GM12892 (cell line): ENCODE results near the gene DYNC1I1.

Experiments used
- DNase-seq: peaks from one replicate; pipeline ENCODE4 v3.0.0; 2011; ENCODE audit not compliant: insufficient read length
- FAIRE-seq: peaks from 2 replicates; lab custom pipeline; 2011; peaks lifted over from hg19 to GRCh38; lab: Jason Lieb, UNC
- POLR2A ChIP-seq: IDR thresholded peaks from 2 replicates; pipeline ENCODE4 v1.6.1; 2011; ENCODE audit warnings: low read depth, low read length, control low read depth
- POLR2AphosphoS5 ChIP-seq: IDR thresholded peaks from 2 replicates; pipeline ENCODE4 v1.6.1; 2011; ENCODE audit warnings: low read depth, low read length, control low read depth
- TAF1 ChIP-seq: IDR thresholded peaks from 2 replicates; pipeline ENCODE4 v1.6.1; 2011; ENCODE audit warnings: low read depth, mild to moderate bottlenecking, control low read depth, low read length, borderline replicate concordance

Gene DYNC1I1

GRCh38 chr7:95794917-95795515 is 22.7 kb downstream of the DYNC1I1 start:
- TF ChIP-seq TAF1 (no peak), POLR2A (no peak), POLR2AphosphoS5 (no peak)
- FAIRE-seq (no peak), DNase-seq (no peak)

DNA sequence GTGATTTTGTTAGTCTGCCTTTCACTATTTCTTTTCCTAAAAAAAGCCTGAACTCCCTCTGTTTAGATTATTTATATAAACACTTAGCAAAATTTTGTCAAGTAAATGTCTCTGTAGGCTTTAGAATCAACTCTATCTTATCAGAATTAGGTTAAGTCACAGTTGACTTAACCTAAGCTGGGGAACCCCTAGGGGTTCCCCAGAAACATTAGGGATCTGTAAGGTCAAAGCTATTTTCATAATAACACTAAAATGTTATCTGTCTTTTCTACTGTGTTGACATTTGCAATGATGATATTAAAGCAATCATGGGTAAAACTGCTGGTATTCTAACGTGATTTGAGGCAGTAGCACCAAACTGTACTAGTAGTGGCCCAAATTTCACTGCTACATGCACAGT is 24.3 kb downstream of the DYNC1I1 start:
- FAIRE-seq, result no peak

DNA sequence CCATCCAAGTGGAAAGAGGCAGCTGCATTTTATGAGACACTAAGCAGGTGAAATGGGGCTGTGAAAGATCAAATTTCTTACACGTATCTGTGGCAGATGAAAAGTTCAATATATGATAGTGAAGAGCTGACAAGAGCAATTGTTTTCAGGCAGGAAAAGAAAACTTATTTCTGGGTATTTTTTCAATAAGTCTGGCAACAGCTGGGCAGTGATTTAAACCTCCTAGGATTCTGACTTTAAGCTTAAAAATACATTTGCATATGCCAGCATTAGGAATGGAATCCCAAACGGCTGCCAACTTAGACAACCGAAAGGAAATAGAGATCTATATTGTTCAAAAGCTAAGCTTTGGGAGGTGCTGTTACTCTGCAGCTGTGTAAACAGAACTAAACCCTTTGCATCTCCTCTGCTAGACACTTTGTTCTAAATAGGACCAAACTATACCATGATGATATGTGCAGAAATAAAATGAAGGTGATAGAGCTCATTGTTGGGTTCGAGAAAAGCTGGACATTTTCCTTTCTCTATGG is 26.1 kb downstream of the DYNC1I1 start:
- FAIRE-seq, result no peak
- no peak for DNase-seq
- TF ChIP-seq POLR2AphosphoS5 (no peak), TAF1 (no peak)

More for the DNA sequence above, 24.3 kb downstream of the DYNC1I1 start:
- TF ChIP-seq POLR2A, result no peak
- TF ChIP-seq POLR2AphosphoS5, result no peak
- no peak for TF ChIP-seq TAF1
- DNase-seq, result no peak

DNA sequence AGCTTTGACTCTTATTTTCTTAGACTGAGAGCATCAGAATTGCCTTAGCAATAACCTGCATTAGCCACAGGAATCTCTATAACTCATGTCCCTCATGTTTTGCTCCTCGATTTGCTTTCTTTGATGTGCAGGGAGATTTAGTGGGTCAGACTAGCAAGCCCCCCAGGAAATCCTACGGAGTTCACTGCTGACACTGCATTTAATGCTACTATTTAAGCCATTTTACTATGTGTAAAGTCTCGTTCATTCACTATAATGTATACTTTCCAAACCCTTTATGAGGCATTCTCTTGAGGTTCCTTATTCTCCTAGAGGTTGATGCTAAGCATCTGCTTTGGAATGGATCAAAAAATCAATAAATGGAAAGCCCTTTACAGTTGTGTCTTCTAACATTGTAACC is 28.4 kb downstream of the DYNC1I1 start:
- FAIRE-seq (no peak), DNase-seq (no peak)
- TF ChIP-seq TAF1 (no peak), POLR2AphosphoS5 (no peak), POLR2A (no peak)

GRCh38 chr7:95802270-95802669 is 29.9 kb downstream of the DYNC1I1 start:
- no peak for TF ChIP-seq TAF1
- DNase-seq, result no peak
- no peak for FAIRE-seq

- DNase-seq (no peak), FAIRE-seq (no peak)
Measured at GRCh38 chr7:95804052-95804451, 31.7 kb downstream of the DYNC1I1 start.

DNA sequence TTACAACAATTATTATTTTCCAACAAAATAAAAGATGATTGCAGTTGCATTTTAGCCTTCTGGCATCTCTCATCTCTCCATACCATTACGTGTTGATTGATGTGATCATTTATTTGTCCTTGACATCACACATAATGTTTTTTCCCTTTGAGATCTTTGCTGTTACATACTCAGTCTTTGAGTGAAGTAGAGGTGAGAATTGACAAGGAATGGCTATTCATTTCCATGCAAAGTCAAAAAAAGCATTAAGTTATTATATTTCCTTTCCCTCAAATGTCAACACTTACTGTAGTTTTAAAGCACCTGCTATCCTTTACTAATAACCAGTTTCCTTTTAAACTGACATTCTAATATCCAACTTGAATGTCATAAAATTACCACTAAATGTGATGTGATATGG is 33.6 kb downstream of the DYNC1I1 start:
- DNase-seq (no peak), FAIRE-seq (no peak)
- no peak for TF ChIP-seq POLR2A
- no peak for TF ChIP-seq POLR2AphosphoS5
- no peak for TF ChIP-seq TAF1

More at GRCh38 chr7:95804052-95804451, 31.7 kb downstream of the DYNC1I1 start:
- TF ChIP-seq POLR2A, result no peak
- no peak for TF ChIP-seq TAF1
- TF ChIP-seq POLR2AphosphoS5, result no peak

DNA sequence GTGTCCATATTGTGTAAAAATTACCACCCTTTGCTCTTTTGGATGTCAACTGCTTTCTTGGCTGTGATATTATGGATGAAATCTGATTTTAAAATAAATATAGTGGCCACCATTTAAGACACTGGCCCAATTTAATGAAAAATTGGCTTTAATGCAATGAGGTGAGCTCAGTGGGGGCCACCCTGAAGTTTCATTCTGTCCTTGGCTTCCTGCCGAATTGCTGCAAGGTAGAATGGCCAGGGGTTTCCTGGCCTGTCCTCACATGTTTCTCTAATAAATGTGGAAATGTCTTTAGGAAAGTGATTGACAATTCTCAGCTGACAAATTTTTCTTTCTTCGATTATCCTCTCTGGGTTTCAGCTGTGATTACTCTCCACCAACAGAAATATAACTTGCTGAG is 36.0 kb downstream of the DYNC1I1 start:
- TF ChIP-seq POLR2A, result no peak
- TF ChIP-seq POLR2AphosphoS5, result no peak
- TF ChIP-seq TAF1, result no peak
- no peak for FAIRE-seq
- DNase-seq, result no peak

- TF ChIP-seq POLR2AphosphoS5 (no peak), POLR2A (no peak), TAF1 (no peak)
- DNase-seq (no peak), FAIRE-seq (no peak)
Measured at GRCh38 chr7:95811846-95812445, 39.6 kb downstream of the DYNC1I1 start.

DNA sequence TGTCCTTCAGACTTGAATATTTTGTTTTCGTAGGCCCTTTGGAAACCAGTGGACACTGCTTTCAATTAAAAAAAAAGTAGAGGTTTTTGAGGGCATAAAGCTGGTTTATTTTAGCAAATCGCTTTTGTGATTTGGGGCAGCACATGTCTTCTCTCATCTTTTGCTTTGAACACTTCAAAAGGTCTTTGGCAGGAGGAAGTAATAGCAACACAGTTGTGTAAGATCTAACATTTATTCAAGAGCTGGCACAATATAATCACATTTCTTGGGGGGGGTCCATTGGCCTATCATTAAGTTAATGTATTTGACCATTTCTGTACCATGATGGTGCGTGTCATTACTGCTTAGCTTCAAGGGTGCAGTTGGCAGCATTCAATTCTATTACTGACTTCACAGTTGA is 42.4 kb downstream of the DYNC1I1 start:
- DNase-seq (no peak), FAIRE-seq (no peak)
- TF ChIP-seq POLR2AphosphoS5 (no peak), POLR2A (no peak), TAF1 (no peak)

DNA sequence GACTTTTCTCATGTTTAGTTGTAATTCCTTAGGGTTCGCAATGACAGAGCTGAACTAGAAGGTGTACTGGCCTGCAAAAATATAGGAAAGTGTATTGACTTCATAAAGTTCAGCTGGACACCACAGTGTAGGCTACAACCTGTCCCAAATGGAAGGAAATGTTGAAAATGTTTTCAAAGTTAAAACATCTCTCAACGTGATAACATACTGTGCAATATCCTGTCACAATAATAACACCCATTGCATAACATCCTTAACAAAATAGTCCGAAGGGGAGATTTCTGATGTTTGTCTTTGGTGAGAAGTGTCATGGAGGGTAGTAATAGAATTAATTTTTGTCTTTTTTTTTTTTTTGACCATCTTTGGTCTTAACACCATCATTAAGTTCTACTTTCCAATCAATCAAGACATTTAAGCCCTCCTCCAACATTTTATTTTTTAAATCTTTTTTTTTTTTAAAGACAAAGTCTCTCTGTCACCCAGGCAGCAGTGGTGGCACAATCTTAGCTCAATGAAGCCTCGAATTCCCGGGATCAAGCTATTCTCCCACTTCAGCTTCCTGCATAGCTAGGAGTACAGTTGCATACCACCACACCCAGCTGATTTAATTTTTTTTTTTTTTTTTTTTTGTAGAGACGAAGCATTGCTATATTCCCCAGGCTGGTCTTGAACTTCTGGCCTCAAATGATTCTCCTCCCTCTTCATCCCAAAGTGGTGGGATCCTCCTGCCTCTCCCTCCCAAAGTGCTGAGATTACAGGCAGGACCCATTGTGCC is 45.7 kb downstream of the DYNC1I1 start:
- FAIRE-seq (no peak), DNase-seq (no peak)
- TF ChIP-seq POLR2AphosphoS5, result no peak
- TF ChIP-seq POLR2A, result no peak
- TF ChIP-seq TAF1, result no peak

DNA sequence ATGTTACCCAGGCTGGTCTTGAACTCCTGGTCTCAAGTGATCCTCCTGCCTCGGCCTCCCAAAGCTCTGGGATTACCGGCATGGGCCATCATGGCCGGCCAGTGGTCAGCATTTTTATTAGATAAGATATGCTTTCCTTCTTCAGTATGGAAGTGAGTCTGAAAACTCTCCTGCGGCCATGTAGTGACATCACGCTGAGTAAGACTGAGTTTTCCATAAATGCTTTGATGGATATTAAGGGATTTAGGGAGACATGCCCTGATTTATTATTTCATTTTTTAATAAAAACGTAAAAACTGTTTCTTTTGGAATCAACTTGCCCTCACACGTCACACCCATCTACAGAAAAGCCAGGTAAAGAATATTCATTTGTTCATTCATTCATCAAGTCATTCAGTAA is 48.4 kb downstream of the DYNC1I1 start:
- TF ChIP-seq TAF1, result no peak
- TF ChIP-seq POLR2A, result no peak
- no peak for TF ChIP-seq POLR2AphosphoS5
- FAIRE-seq (no peak), DNase-seq (no peak)

DNA sequence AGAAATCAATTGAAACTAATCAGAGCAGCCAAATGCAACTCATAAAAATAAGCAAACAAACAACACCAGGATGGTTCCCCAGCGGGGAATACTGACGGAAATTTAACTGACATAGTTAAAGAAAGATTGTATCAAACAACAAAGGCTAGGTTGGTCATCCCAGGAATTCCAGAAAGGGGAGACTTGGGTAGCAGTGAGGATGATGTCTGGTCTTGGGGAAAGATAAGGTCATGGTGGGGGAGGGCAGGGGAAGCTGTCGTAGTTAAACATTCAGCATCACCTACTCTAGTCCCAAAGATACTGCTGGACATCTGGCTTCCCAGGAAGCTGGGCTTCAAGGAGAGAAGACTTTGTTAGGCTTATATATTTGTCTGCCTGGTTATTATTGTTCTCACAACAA is 50.4 kb downstream of the DYNC1I1 start:
- no peak for FAIRE-seq

More for the DNA sequence above, 50.4 kb downstream of the DYNC1I1 start:
- DNase-seq, result no peak
- TF ChIP-seq POLR2A, result no peak
- TF ChIP-seq POLR2AphosphoS5, result no peak
- no peak for TF ChIP-seq TAF1
